ENCODE results near the gene CHRM2. TPM values are rescaled to one million over a fixed set of nuclear protein-coding genes. Genes with fewer than 3 reads are reported as not detected.
A peak's percentile ranks its signal among the peaks of the same experiment; 100 is the strongest.

Gene CHRM2
- total RNA-seq, 4 donors from 2014 or later = 6.6 to 29.5 (median 10.7) TPM

DNA sequence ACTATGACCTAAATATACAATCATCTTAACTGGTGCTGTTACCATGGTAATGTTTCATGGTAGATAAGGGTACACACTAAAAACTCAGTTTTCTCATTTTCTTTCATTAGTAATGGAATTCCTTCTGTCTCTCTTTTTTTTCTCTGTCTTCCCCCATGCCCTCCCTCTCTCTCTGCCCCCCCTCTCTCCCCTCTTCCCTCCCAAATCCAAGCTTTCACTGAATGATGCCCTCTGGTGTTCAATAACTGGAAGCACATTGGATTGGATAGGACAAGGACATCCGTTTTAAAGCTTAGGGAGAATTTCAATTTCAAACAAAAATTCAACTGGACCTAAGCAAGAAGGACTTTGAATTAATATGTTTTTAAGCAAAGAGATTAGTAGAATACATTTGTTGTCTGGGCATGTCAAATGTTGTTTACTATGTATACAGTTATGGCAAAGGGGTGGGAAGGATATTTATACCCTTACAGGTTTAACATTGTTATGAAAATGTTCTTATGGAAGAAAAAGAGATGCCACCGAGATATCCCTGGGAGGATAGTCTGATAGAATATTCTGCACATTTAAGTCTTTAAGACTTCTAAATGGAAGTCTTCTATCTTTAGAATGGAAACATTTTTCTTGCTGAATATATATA lies 6.1 kb downstream of the CHRM2 start:
- no peak overlapping the region for H3K4me3 ChIP-seq
- in situ Hi-C loops (cut with MboI; ENCODE audit: low pct_ligation_motif_present in 1 of 4, low pct_unique_long_range_greater_than_20kb in 1 of 4, low sequenced_read_pairs in 3 of 4) (no loop called here), intact Hi-C loops (cut with DNase I; ENCODE audit: low total_unique reads) (loop anchor here (10.0 kb wide), 1 partner anchor 840 kb away; no protein-coding TSS in a partner anchor)
- TF ChIP-seq POLR2A (IDR thresholded peaks at IDR 0.05) (no peak), POLR2AphosphoS5 (IDR thresholded peaks at IDR 0.05) (no peak), EP300 (IDR thresholded peaks at IDR 0.05; ENCODE audit: low read depth) (no peak), CTCF (IDR thresholded peaks at IDR 0.05) (peak in 3 of 5 experiments; percentile 14 to 30 (median 19))
- no peak overlapping the region for H3K27ac ChIP-seq
- H3K36me3 ChIP-seq = no peaks in the 10 kb centered on the region
- H3K9me3 ChIP-seq = no peaks in the 10 kb centered on the region
- DNase-seq = no peak
- H3K4me1 ChIP-seq = no peaks in the 10 kb centered on the region
- WGBS, 2 donors (ENCODE audit: low coverage in 1 of 2) = 21 to 34% methylated on average over 2 of the region's 2 CpGs
- H3K27me3 ChIP-seq = peaks cover 29% of the 10 kb centered on the region

GRCh38 chr7:136877509-136877908 lies 9.1 kb downstream of the CHRM2 start:
- Histone ChIP-seq H3K9me3 (no peaks in the 10 kb centered on the region), H3K27me3 (no peaks in the 10 kb centered on the region), H3K36me3 (no peaks in the 10 kb centered on the region), H3K4me3 (no peak overlapping the region), H3K27ac (peak overlapping the region in 2 of 4 donors; percentile 0 to 5), H3K4me1 (peaks cover 0 to 4% (median 0%) of the 10 kb centered on the region in 4 donors)
- DNase-seq = no peak
- TF ChIP-seq CTCF (IDR thresholded peaks at IDR 0.05) (no peak), EP300 (IDR thresholded peaks at IDR 0.05; ENCODE audit: low read depth) (no peak), POLR2AphosphoS5 (IDR thresholded peaks at IDR 0.05) (no peak), POLR2A (IDR thresholded peaks at IDR 0.05) (no peak)
- WGBS, 2 donors (ENCODE audit: low coverage in 1 of 2) = 92% methylated on average over 1 of the region's 1 CpG; no CpG with 5 or more reads in 1 of the 2 donors
- intact Hi-C loops (cut with DNase I; ENCODE audit: low total_unique reads) (loop anchor here (10.0 kb wide), 1 partner anchor 843 kb away; no protein-coding TSS in a partner anchor), in situ Hi-C loops (cut with MboI; ENCODE audit: low pct_ligation_motif_present in 1 of 4, low pct_unique_long_range_greater_than_20kb in 1 of 4, low sequenced_read_pairs in 3 of 4) (no loop called here)

GRCh38 chr7:136877990-136878389 lies 9.5 kb downstream of the CHRM2 start:
- no peak for TF ChIP-seq EP300 (IDR thresholded peaks at IDR 0.05; ENCODE audit: low read depth)
- no peak for TF ChIP-seq POLR2AphosphoS5 (IDR thresholded peaks at IDR 0.05)
- TF ChIP-seq CTCF (IDR thresholded peaks at IDR 0.05) = no peak
- TF ChIP-seq POLR2A (IDR thresholded peaks at IDR 0.05) = no peak
- no peak overlapping the region for H3K4me3 ChIP-seq
- DNase-seq = no peak
- H3K27ac ChIP-seq = peak overlapping the region in 2 of 4 donors; percentile 1 to 5
- WGBS, 2 donors (ENCODE audit: low coverage in 1 of 2) = 57 to 60% methylated on average over 2 of the region's 2 CpGs
- no peaks in the 10 kb centered on the region for H3K36me3 ChIP-seq
- H3K9me3 ChIP-seq = no peaks in the 10 kb centered on the region
- intact Hi-C loops (cut with DNase I; ENCODE audit: low total_unique reads) = loop anchor here (10.0 kb wide), 1 partner anchor 843 kb away; no protein-coding TSS in a partner anchor
- in situ Hi-C loops (cut with MboI; ENCODE audit: low pct_ligation_motif_present in 1 of 4, low pct_unique_long_range_greater_than_20kb in 1 of 4, low sequenced_read_pairs in 3 of 4) = no loop called here
- peaks cover 0 to 6% (median 0%) of the 10 kb centered on the region in 4 donors for H3K4me1 ChIP-seq
- H3K27me3 ChIP-seq = no peaks in the 10 kb centered on the region

GRCh38 chr7:136878878-136879277 lies 10.4 kb downstream of the CHRM2 start:
- no peak overlapping the region for H3K4me3 ChIP-seq
- 45 to 67% methylated on average over 1 of the region's 1 CpG for WGBS, 2 donors (ENCODE audit: low coverage in 1 of 2)
- TF ChIP-seq POLR2A (IDR thresholded peaks at IDR 0.05) = no peak
- TF ChIP-seq EP300 (IDR thresholded peaks at IDR 0.05; ENCODE audit: low read depth) = no peak
- TF ChIP-seq CTCF (IDR thresholded peaks at IDR 0.05) = no peak
- no peak for TF ChIP-seq POLR2AphosphoS5 (IDR thresholded peaks at IDR 0.05)
- H3K27me3 ChIP-seq = no peaks in the 10 kb centered on the region
- H3K36me3 ChIP-seq = no peaks in the 10 kb centered on the region
- H3K9me3 ChIP-seq = no peaks in the 10 kb centered on the region
- DNase-seq = no peak
- in situ Hi-C loops (cut with MboI; ENCODE audit: low pct_ligation_motif_present in 1 of 4, low pct_unique_long_range_greater_than_20kb in 1 of 4, low sequenced_read_pairs in 3 of 4) (no loop called here), intact Hi-C loops (cut with DNase I; ENCODE audit: low total_unique reads) (loop anchor here (10.0 kb wide), 1 partner anchor 844 kb away; no protein-coding TSS in a partner anchor)
- H3K4me1 ChIP-seq = peaks cover 0 to 6% (median 0%) of the 10 kb centered on the region in 4 donors
- peak overlapping the region in 1 of 4 donors; percentile 1 for H3K27ac ChIP-seq
